GM18498 (cell line): Measurements from ENCODE around the gene PAQR8.
A peak's percentile ranks its signal among the peaks of the same experiment; 100 is the strongest.

Experiments
- ATAC-seq: cut with Tn5 transposase; IDR thresholded peaks from one replicate; pipeline ENCODE4 v1.9.1; 2021; ENCODE audit warnings: mild to moderate bottlenecking, moderate library complexity; ENCODE audit not compliant: unreplicated experiment

The PAQR8 gene

DNA sequence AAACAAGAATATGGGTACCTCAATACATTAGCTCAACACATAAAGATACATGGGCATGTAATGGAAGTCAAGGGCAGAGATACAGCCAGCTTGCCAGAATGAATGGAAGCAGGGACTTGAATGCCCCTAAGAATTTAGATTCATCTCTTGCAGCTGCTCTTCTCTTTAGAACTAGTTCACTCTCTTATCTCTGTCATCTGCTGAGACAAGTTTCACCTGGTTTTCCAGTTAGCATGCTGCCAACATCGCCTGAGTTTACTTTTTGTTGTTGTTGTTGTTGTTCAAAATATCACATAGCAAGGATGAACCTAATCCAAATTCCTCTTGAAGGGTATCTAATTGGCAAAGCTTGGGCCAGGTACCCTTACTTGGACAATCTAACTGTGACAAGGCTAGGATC is 14.1 kb upstream of the PAQR8 start:
- ATAC-seq: no peak

GRCh38 chr6:52351879-52352238 is 10.1 kb upstream of the PAQR8 start:
- no peak for ATAC-seq

DNA sequence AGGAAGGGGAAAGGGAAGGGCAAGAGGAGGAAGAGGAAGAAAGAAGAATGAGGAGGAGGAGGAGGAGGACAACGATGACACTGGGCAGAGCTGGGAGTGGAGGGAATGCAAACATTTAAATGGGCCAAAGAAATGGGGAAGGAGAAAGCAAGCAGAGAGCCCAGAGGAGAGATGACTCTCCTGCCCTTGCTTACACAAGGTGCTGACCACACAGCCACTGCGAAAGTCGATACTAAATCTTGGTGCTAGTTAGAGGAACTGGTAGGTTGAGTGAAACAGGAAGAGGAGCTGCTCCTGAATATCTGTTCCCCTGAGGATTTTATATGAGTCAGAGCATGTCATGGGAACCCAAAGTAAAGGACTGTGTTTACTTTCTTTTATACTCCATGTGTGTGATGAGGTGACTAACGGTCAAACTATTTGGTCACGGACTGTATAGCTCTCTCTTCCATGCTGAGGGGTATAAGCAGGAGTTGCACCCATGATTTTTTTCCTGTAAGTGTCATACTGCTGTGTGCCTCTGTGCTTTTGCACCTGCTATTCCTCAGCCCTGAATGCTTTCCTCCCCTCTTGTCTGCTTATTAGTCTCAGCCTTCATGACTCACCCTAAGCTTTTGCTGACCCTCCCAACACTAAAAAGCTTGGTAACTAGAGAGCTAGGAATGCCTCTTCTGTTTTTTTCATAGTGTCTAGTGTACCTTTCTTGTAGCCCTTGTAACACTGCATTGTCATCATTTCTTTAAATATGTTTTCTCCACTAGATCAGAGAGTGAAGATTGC is 9.5 kb upstream of the PAQR8 start:
- ATAC-seq: peak; percentile 91

GRCh38 chr6:52356017-52356416 is 5.9 kb upstream of the PAQR8 start:
- ATAC-seq: no peak

- no peak for ATAC-seq
Measured at GRCh38 chr6:52359403-52359802, 2.5 kb upstream of the PAQR8 start.

DNA sequence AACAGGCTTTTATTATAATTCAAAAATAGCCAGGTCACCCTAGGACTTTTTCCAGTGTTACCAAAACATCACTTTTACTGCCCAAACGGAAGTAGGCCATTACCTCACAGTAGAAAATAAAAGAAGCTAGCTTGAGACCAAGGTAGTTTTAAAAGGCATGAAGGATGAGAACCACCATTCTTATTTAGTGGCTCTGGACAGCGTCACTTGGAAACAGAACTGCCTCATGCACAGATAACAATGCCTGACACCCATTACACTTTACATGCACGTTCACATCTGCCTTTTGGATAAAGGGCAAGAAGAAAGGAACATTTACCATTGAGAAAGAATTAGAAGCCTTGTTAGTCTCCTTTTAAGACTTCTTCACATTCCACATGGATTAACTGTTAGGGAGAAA is 1.9 kb upstream of the PAQR8 start:
- ATAC-seq: no peak

DNA sequence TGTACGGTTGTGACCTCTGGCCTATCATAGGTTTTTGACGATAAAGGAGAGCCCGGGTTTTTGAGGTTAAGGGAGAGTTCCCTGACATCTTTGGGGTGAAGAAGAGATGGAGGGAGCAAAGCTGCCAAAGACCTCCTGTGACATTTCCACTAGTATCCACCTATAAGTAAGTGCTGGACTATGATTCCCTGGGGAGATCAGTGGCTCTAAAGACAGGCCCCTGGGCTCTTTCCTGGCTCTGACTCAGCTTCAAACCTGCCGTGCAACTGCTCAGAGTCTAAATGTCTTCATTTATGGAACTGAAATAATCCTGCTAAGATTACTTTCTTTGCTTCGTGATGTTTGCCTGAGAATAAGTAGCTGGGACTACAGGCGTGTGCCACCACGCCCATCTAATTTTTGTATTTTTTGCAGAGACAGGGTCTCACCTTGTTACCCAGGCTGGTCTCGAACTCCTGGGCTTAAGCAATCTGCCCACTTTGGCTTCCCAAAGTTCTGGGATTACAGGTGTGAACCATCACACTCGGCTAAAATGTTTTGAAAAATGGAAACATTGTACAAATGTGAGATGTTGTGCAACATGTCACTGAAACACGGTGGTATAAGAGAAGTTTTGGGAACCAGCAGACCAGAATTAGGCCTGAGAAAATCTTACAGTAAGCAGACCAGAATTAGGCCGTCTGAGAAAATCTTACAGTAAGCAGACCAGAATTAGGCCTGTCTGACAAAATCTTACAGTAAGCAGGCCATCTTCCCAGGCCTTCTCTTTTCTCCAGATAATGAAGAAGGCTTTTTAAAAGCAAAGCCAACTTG is 1.1 kb upstream of the PAQR8 start:
- no peak for ATAC-seq

DNA sequence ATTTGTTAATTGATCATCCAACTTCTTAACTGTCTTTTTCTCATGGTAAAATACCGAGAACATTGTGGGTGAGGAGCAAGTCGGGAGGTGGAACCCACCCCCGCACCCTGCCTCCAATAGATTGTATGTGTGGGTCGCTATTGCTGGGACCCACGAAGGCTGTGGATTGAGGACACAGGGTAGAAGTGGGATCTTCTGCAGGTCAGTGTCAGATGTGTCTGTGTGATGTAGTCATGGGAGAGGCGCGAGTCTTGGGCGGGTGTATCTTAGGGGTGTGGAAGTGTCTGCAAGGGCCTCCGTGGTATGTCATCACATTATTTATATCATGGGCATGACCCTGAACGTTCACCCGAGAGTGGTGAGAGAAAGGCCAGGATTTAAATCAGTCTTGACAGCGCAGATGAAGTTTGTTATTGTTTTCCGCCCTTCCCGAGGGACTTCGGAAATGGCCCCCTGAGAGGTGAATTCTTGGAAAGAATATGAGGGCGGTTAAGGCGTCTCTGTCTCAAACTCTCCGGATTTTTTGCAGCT is 472 bp upstream of the PAQR8 start:
- peak; percentile 15 for ATAC-seq

DNA sequence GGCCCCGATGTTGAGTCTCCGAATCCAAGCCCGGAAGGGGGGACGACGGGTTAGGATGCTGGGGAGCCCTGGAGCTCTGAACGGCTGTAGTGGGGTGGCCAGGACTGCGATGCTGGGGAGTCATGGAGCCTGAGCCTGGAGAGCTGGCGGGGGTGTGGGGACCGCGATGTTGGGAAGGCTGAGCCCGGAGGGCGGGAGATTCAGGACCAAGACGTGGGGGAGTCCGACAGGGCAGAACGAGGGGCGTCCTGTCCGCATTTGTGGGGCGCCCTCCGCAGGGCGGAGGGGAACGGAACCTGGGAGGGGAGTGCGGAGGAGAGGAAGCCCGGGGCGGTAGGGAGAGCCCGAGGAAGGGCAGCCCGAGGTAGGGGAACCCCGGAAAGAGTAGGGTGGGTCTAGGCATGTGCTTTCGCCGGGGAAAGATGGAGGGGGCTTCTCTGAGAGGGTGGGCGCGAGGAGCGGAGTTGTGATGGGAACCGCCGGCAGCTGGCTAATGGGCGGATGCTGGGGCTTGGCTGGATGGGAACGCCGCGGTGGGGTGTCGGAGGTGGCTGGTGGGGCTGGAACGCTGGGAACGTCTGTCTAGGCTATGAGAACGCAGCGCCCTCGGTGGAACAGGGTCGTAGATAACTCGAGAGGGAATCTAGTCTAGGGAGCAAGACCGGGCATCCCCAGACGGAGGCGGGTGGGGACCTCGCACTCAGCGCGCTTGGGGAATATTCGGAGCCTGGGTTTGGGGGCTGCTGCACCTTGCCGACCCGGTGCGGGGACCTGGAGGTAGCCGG is 684 bp downstream of the PAQR8 start:
- peak; percentile 43 for ATAC-seq

- ATAC-seq: no peak
Measured at GRCh38 chr6:52363228-52363867, 1.4 kb downstream of the PAQR8 start.

DNA sequence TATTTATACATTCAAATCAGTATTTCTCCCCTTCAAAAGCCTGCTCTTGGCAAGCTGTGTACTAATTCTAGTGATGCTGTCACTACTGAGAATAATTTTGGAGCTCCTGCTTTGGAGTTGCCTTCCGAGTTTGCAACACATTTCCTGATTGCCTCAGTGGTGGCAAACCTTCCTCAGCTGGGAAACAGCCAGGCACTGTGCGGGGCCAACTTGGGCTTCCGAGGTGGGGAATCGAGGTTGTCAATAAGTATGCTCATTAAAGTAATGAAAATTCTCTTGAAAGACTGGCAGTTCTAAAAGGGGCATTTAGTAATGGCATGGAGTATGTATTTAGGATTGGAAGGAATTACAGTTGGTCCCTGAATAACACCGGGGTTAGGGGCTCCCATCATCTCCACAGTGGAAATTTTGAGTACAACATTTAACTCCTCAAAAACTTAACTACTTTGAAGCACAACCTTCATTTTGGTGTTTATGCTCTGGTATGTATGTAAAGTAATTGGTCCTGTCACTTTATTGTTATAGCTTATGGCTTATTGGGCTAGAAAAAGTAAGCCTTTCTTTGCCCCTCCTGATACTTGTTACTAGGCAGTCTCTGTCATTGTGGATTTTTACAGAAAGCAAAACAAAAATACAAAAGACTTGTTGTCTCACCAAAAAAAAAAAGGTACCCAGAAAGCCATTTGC is 2.7 kb downstream of the PAQR8 start:
- no peak for ATAC-seq

GRCh38 chr6:52365317-52365716 is 3.4 kb downstream of the PAQR8 start:
- ATAC-seq: no peak

DNA sequence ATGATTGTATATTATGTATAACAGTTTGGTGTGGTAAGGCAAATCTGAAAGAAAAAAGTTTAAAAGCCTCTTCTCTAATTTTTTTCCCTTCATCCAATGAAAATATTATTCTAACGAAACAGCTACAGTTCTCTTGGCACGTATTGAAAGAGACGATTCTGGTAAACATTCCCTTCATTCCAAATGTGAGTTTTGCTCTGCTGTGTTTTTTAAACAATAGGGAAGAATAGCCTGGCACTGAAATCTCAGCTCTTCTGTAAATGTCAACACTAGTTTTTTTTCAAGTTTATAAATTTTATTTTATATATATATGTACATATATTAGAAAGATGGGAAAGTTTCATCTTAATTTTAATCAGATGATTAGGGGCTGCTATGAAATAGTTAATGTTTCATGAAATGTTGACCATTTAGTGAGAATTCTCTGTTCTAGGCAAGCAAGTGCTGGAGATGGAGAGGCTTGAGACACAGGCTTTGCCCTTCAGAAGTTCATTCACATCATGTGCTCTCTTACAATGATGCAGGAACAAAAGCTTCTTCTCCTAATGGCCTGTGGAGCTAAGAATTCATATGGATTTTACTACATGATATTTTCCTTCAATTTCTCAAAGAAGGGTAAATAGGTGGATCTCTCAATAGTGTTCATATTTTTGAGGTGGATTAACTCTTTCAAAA is 4.1 kb downstream of the PAQR8 start:
- no peak for ATAC-seq

DNA sequence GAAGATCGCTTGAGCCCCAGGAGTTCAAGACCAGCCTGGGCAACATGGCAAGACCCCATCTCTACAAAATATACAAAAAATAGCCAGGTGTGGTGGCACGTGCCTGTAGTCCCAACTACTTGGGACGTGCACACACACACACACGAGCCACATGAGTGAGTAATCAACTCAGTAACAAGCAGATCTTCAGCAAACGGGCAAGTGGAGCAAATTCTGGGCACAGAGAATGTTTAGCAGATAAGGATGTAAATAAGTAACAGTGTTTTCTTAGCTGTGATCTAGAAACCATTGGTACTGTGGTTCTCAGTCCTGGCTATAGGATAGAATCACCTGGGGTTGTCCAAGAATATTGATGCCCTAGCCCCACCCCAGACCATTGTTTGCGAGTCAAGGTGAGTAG is 6.1 kb downstream of the PAQR8 start:
- no peak for ATAC-seq

GRCh38 chr6:52369234-52369633 is 7.3 kb downstream of the PAQR8 start:
- no peak for ATAC-seq

GRCh38 chr6:52371656-52372191 is 9.8 kb downstream of the PAQR8 start:
- ATAC-seq: no peak

GRCh38 chr6:52373151-52373690 is 11.3 kb downstream of the PAQR8 start:
- ATAC-seq: no peak

GRCh38 chr6:52374247-52374646 is 12.3 kb downstream of the PAQR8 start:
- no peak for ATAC-seq
